GM10266 (cell line): ENCODE data around the gene CCDC60.

Source experiments
- DNase-seq: peaks from one replicate; pipeline ENCODE4 v3.0.0; 2012; ENCODE audit errors: extremely low spot score
- CTCF ChIP-seq: IDR thresholded peaks from 2 replicates; pipeline ENCODE4 v1.5.1; 2012; ENCODE audit warnings: mild to moderate bottlenecking, low read depth; ENCODE audit not compliant: control insufficient read depth, insufficient read depth; ENCODE audit errors: missing control alignments

CCDC60 gene

GRCh38 chr12:119546340-119546739 lies 211.8 kb downstream of the CCDC60 start:
- no peak for DNase-seq
- TF ChIP-seq CTCF, result no peak

GRCh38 chr12:119547001-119547400 lies 212.5 kb downstream of the CCDC60 start:
- no peak for TF ChIP-seq CTCF
- no peak for DNase-seq

GRCh38 chr12:119556854-119557253 lies 222.3 kb downstream of the CCDC60 start:
- TF ChIP-seq CTCF, result no peak
- no peak for DNase-seq

- TF ChIP-seq CTCF, result no peak
- no peak for DNase-seq
These were observed 230.9 kb downstream of the CCDC60 start for GRCh38 chr12:119565404-119565803.

GRCh38 chr12:119570771-119571170 lies 236.2 kb downstream of the CCDC60 start:
- TF ChIP-seq CTCF, result no peak
- no peak for DNase-seq

- DNase-seq, result no peak
- TF ChIP-seq CTCF, result no peak
These were observed 238.6 kb downstream of the CCDC60 start for GRCh38 chr12:119573086-119573485.

GRCh38 chr12:119574255-119574654 lies 239.7 kb downstream of the CCDC60 start:
- DNase-seq, result no peak
- no peak for TF ChIP-seq CTCF
